H1 (cell line): ENCODE data around the gene SNRK. TPM values are rescaled to one million over a fixed set of nuclear protein-coding genes. Genes with fewer than 3 reads are reported as not detected.

Experiments used
- CTCF ChIA-PET: fragments of 300-600 bp; sonication (Branson Sonifier 250); formaldehyde crosslinking; loops from one replicate; lab custom pipeline; 2021; ENCODE audit not compliant: partially characterized antibody; lab: Charles Lee
- POLR2A ChIA-PET: fragments of 300-600 bp; sonication (Branson Sonifier 250); formaldehyde crosslinking; loops from one replicate; lab custom pipeline; 2021; ENCODE audit warnings: inconsistent platforms; ENCODE audit not compliant: partially characterized antibody; lab: Charles Lee
- DNase-seq, 2 experiments: peaks; one replicate each; pipeline versions ENCODE4 v3.0.0 to v3.0.0-alpha.2; 2010 to 2022; ENCODE audit warnings: low spot score in 2 of 2, low read depth in 1 of 2, mixed read lengths in 1 of 2
- FAIRE-seq: peaks from 2 replicates; lab custom pipeline; 2011; peaks lifted over from hg19 to GRCh38; lab: Jason Lieb, UNC
- H2AFZ ChIP-seq: 2 replicates; pipeline ENCODE4 v1.8.1; 2012; ENCODE audit warnings: low read length, inconsistent platforms
- H2AK5ac ChIP-seq: 2 replicates; pipeline ENCODE4 v1.6.1; 2013; ENCODE audit warnings: low read depth, low read length
- H2BK120ac ChIP-seq: replicated peaks from 2 replicates; pipeline ENCODE3; 2013; ENCODE audit warnings: low read depth, low read length, inconsistent platforms
- H2BK12ac ChIP-seq: 2 replicates; pipeline ENCODE4 v1.6.1; 2013; ENCODE audit warnings: low read depth, low read length
- H2BK15ac ChIP-seq: 2 replicates; pipeline ENCODE4 v1.6.1; 2013; ENCODE audit warnings: low read length
- H2BK20ac ChIP-seq: 2 replicates; pipeline ENCODE4 v1.6.1; 2013; ENCODE audit warnings: low read length
- H2BK5ac ChIP-seq: 2 replicates; pipeline ENCODE4 v1.6.1; 2013; ENCODE audit warnings: low read depth, low read length
- H3K14ac ChIP-seq: 2 replicates; pipeline ENCODE4 v1.6.1; 2013; ENCODE audit warnings: inconsistent platforms; ENCODE audit not compliant: insufficient read length
- H3K18ac ChIP-seq: 2 replicates; pipeline ENCODE4 v1.6.1; 2013; ENCODE audit warnings: low read length; ENCODE audit errors: extremely low read depth
- H3K23ac ChIP-seq: 2 replicates; pipeline ENCODE4 v1.6.1; 2013; ENCODE audit warnings: inconsistent platforms; ENCODE audit not compliant: insufficient read length
- H3K23me2 ChIP-seq: 2 replicates; pipeline ENCODE4 v1.6.1; 2013; ENCODE audit warnings: low read depth, low read length
- H3K27ac ChIP-seq: 2 replicates; pipeline ENCODE4 v1.6.1; 2011; ENCODE audit warnings: low read depth, low read length, inconsistent platforms
- H3K27me3 ChIP-seq, 4 experiments: replicated peaks in 1 of 4; 1 replicate in 1 of 4; 2 replicates in 3 of 4; pipeline versions ENCODE4 v1.6.1 to v1.8.1; 2011 to 2013; ENCODE audit warnings: low read length in 3 of 4, mild to moderate bottlenecking in 3 of 4, inconsistent platforms in 2 of 4, mixed read lengths in 2 of 4, moderate library complexity in 1 of 4; ENCODE audit not compliant: control insufficient read depth in 3 of 4, insufficient read depth in 3 of 4; ENCODE audit errors: extremely low read depth in 1 of 4
- H3K36me3 ChIP-seq, 4 experiments: 2 replicates each; pipeline versions ENCODE4 v1.6.1 to v1.8.1; 2011 to 2013; ENCODE audit warnings: mild to moderate bottlenecking in 4 of 4, low read length in 3 of 4, moderate library complexity in 2 of 4, control low read depth in 1 of 4, inconsistent platforms in 1 of 4; ENCODE audit not compliant: insufficient read depth in 4 of 4, control insufficient read depth in 2 of 4
- H3K4ac ChIP-seq: replicated peaks from 2 replicates; pipeline ENCODE3; 2013; ENCODE audit warnings: low read length, low read depth, mixed read lengths, inconsistent platforms; ENCODE audit not compliant: insufficient read length
- H3K4me1 ChIP-seq, 4 experiments: replicated peaks in 1 of 4; 1 replicate in 1 of 4; 2 replicates in 3 of 4; pipeline versions ENCODE4 v1.6.1 to v1.8.1; 2011 to 2013; ENCODE audit warnings: low read length in 3 of 4, inconsistent platforms in 2 of 4, mixed read lengths in 1 of 4; ENCODE audit not compliant: insufficient read depth in 4 of 4, control insufficient read depth in 3 of 4
- H3K4me2 ChIP-seq, 2 experiments: 2 replicates each; pipeline versions ENCODE4 v1.6.1 to v1.8.1; 2011 to 2013; ENCODE audit warnings: low read depth in 2 of 2, low read length in 2 of 2, control low read depth in 1 of 2, inconsistent platforms in 1 of 2, mild to moderate bottlenecking in 1 of 2; ENCODE audit not compliant: insufficient read depth in 1 of 2
- H3K4me3 ChIP-seq, 4 experiments: fragments of 200-600, 300-600 bp in 1 of 4; sonication (generic), shearing (Covaris generic), sonication (Bioruptor Twin) in 1 of 4; 2 replicates each; pipeline versions ENCODE4 v1.5.1 to v1.8.1; 2011 to 2016; ENCODE audit warnings: low read length in 4 of 4, low read depth in 3 of 4, control low read depth in 2 of 4, inconsistent platforms in 2 of 4, mild to moderate bottlenecking in 2 of 4, mixed read lengths in 1 of 4, moderate library complexity in 1 of 4; ENCODE audit not compliant: insufficient read depth in 2 of 4; ENCODE audit errors: extremely low read depth in 1 of 4
- H3K56ac ChIP-seq: replicated peaks from 2 replicates; pipeline ENCODE3; 2013; ENCODE audit warnings: low read depth, mild to moderate bottlenecking, mixed read lengths, low read length, inconsistent platforms; ENCODE audit not compliant: insufficient read length
- H3K79me1 ChIP-seq: 2 replicates; pipeline ENCODE4 v1.6.1; 2013; ENCODE audit warnings: low read depth, low read length, control low read depth
- H3K79me2 ChIP-seq, 2 experiments: 2 replicates each; pipeline versions ENCODE4 v1.6.1 to v1.8.1; 2012 to 2013; ENCODE audit warnings: low read length in 2 of 2, mild to moderate bottlenecking in 2 of 2, inconsistent platforms in 1 of 2; ENCODE audit not compliant: insufficient read depth in 2 of 2, control insufficient read depth in 1 of 2
- H3K9ac ChIP-seq, 4 experiments: replicated peaks in 1 of 4; 1 replicate in 1 of 4; 2 replicates in 3 of 4; pipeline versions ENCODE4 v1.6.1 to v1.8.1; 2011 to 2013; ENCODE audit warnings: low read depth in 3 of 4, low read length in 3 of 4, control low read depth in 2 of 4, mild to moderate bottlenecking in 2 of 4, moderate library complexity in 2 of 4, inconsistent platforms in 1 of 4; ENCODE audit errors: extremely low read depth in 1 of 4
- H3K9me3 ChIP-seq, 2 experiments: 2 replicates each; pipeline versions ENCODE4 v1.6.1 to v1.8.1; 2012 to 2013; ENCODE audit warnings: mild to moderate bottlenecking in 2 of 2, moderate library complexity in 2 of 2, control low read depth in 1 of 2, inconsistent platforms in 1 of 2, low read depth in 1 of 2, low read length in 1 of 2, mixed read lengths in 1 of 2; ENCODE audit not compliant: insufficient read depth in 2 of 2
- H4K20me1 ChIP-seq, 2 experiments: replicated peaks in 1 of 2; 2 replicates each; pipeline versions ENCODE3 to v1.8.1; 2011 to 2013; ENCODE audit warnings: inconsistent platforms in 2 of 2, low read length in 2 of 2, mild to moderate bottlenecking in 1 of 2; ENCODE audit not compliant: insufficient read depth in 2 of 2, control insufficient read depth in 1 of 2
- H4K5ac ChIP-seq: 2 replicates; pipeline ENCODE4 v1.6.1; 2013; ENCODE audit warnings: low read length, low read depth, mixed read lengths, inconsistent platforms; ENCODE audit not compliant: insufficient read length
- H4K8ac ChIP-seq: 2 replicates; pipeline ENCODE4 v1.8.0; 2013; ENCODE audit warnings: mild to moderate bottlenecking, moderate library complexity, low read length, inconsistent platforms; ENCODE audit not compliant: insufficient read depth; ENCODE audit errors: extremely low read depth
- H4K91ac ChIP-seq: replicated peaks from 2 replicates; pipeline ENCODE3; 2013; ENCODE audit warnings: low read length, mixed read lengths, inconsistent platforms; ENCODE audit not compliant: insufficient read length
- BACH1 ChIP-seq: IDR thresholded peaks from 2 replicates; pipeline ENCODE4 v1.6.1; 2012; ENCODE audit warnings: low read length, improper control_type of control experiment
- EGR1 ChIP-seq: IDR thresholded peaks from 2 replicates; pipeline ENCODE4 v1.6.1; 2011; ENCODE audit warnings: low read depth, low read length, borderline replicate concordance
- GTF2F1 ChIP-seq: IDR thresholded peaks from 2 replicates; pipeline ENCODE4 v1.6.1; 2012; ENCODE audit warnings: low read depth, low read length, improper control_type of control experiment, borderline replicate concordance
- RBBP5 ChIP-seq: IDR thresholded peaks from 2 replicates; pipeline ENCODE4 v1.7.1; 2012; ENCODE audit warnings: low read depth, mild to moderate bottlenecking, inconsistent platforms, low read length, moderate library complexity, borderline replicate concordance
- RNF2 ChIP-seq: fragments of 200-900, 300-1000 bp; sonication (generic); IDR thresholded peaks from 2 replicates; pipeline ENCODE4 v1.7.1; 2016; ENCODE audit warnings: borderline replicate concordance, low read depth, mild to moderate bottlenecking, antibody characterized with exemption, low read length; ENCODE audit not compliant: poor library complexity, severe bottlenecking; ENCODE audit errors: missing control alignments
- SUZ12 ChIP-seq: fragments of 200-600 bp; sonication (generic); IDR thresholded peaks from 2 replicates; pipeline ENCODE4 v1.6.1; 2012; ENCODE audit warnings: mild to moderate bottlenecking, inconsistent platforms, low read length, moderate library complexity, mixed read lengths
- TCF12 ChIP-seq: IDR thresholded peaks from 2 replicates; pipeline ENCODE4 v1.6.1; 2011; ENCODE audit warnings: low read depth, mild to moderate bottlenecking, low read length
- WGBS, 2 experiments: shearing (Covaris generic) in 1 of 2; methylation state at CpG; one replicate each; pipeline versions ENCODE4 v1.1.6 to v1.1.7; 2013 to 2015; ENCODE audit warnings: low lambda C conversion rate in 2 of 2, mixed read lengths in 2 of 2, inconsistent platforms in 1 of 2, low coverage in 1 of 2, missing lambda C conversion rate in 1 of 2; ENCODE audit not compliant: insufficient replicate concordance in 2 of 2, insufficient coverage in 1 of 2, insufficient read length in 1 of 2; ENCODE audit errors: extremely low coverage in 1 of 2, missing lambda C conversion rate in 1 of 2; 5-methylcytosine and 5-hydroxymethylcytosine counted together
- polyA plus RNA-seq, 7 experiments: library from polyadenylated mRNA; depleted of rRNA in 3 of 7; stranded (reverse) in 5 of 7; unstranded in 2 of 7; fragments of >200 nt in 5 of 7; fragments of 200-250 nt in 2 of 7; gene quantifications; 1 replicate in 5 of 7; 2 replicates in 1 of 7; 4 replicates in 1 of 7; pipeline versions ENCODE4 v1.2.1 to v1.2.3, GENCODE V29; 2011 to 2013; ENCODE audit warnings: missing spikeins in 2 of 7, mixed read lengths in 2 of 7
- total RNA-seq: library from RNA; stranded (reverse); fragmentation: NEBNext Ultra II Directional; extraction: Animal tissue kit (Norgen Biotek cat#: 25700); gene quantifications from 2 replicates; pipeline ENCODE4 v1.2.1, GENCODE V29; 2021
- TF ChIP-seq, protein P1 (sequence below): IDR thresholded peaks from 2 replicates; pipeline ENCODE4 v1.6.1; 2012; ENCODE audit warnings: inconsistent platforms

Gene SNRK
- total and polyA plus RNA-seq, 2 of the 8 experiments (the other 6 are each of a cell fraction or from before 2014, with no cell fraction given): 4.4 to 11.7 TPM

- Histone ChIP-seq H4K91ac (no peak overlapping the region), H3K23me2 (no peaks in the 10 kb centered on the region), H2AK5ac (no peak overlapping the region), H3K4ac (no peak overlapping the region), H2BK120ac (no peak overlapping the region), H4K5ac (no peak overlapping the region), H2AFZ (no peak overlapping the region), H3K4me3 (no peak overlapping the region), H2BK20ac (no peak overlapping the region), H3K9me3 (0 out of 4 replicates have a peak, but pooled peaks cover 0 to 3% of the 10 kb centered on the region in 2 experiments), H3K18ac (no peak overlapping the region), H3K9ac (no peak overlapping the region), H3K79me1 (no peaks in the 10 kb centered on the region), H3K14ac (no peak overlapping the region), H3K79me2 (0 out of 4 replicates have a peak, but pooled peaks cover 1 to 3% of the 10 kb centered on the region in 2 experiments), H3K36me3 (peaks cover 0 to 5% (median 0%) of the 10 kb centered on the region in 4 experiments; a peak in 1 of 8 replicates), H3K27me3 (no peaks in the 10 kb centered on the region), H3K4me2 (no peak overlapping the region), H4K8ac (no peak overlapping the region), H2BK12ac (no peak overlapping the region), H2BK15ac (no peak overlapping the region), H3K23ac (no peak overlapping the region), H4K20me1 (peaks cover 0 to 2% of the 10 kb centered on the region in 2 experiments), H3K56ac (no peak overlapping the region), H3K27ac (no peak overlapping the region), H3K4me1 (peaks cover 0 to 3% (median 0%) of the 10 kb centered on the region in 4 experiments; a peak in 2 of 7 replicates), H2BK5ac (no peak overlapping the region)
- WGBS, 2 experiments: 82% methylated on average over 1 of the region's 1 CpG; no CpG with 5 or more reads in 1 of the 2 experiments
- CTCF ChIA-PET: no interaction called here
- no peak for FAIRE-seq
- POLR2A ChIA-PET: no interaction called here
- no peak for DNase-seq
- no peak for TF ChIP-seq TCF12
- no peak for TF ChIP-seq RNF2
- TF ChIP-seq BACH1: no peak
- TF ChIP-seq GTF2F1: no peak
- TF ChIP-seq EGR1: no peak
- TF ChIP-seq, protein P1, sequence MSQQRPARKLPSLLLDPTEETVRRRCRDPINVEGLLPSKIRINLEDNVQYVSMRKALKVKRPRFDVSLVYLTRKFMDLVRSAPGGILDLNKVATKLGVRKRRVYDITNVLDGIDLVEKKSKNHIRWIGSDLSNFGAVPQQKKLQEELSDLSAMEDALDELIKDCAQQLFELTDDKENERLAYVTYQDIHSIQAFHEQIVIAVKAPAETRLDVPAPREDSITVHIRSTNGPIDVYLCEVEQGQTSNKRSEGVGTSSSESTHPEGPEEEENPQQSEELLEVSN: no peak
- TF ChIP-seq RBBP5: no peak
- no peak for TF ChIP-seq SUZ12
These were observed 44.6 kb downstream of the SNRK start for GRCh38 chr3:43330981-43331380.
